PC-3 (cell line): Measurements from ENCODE around the gene CDK1.

Source experiments
- EZH2 ChIP-seq: fragments of 300-600 bp; sonication (generic); IDR thresholded peaks from one replicate; pipeline ENCODE4 v1.6.1; 2017; ENCODE audit warnings: antibody characterized with exemption, mild to moderate bottlenecking, low read length; ENCODE audit not compliant: unreplicated experiment
- EZH2phosphoT487 ChIP-seq: fragments of 300-600 bp; sonication (generic); IDR thresholded peaks from 2 replicates; pipeline ENCODE4 v1.6.1; 2018; ENCODE audit warnings: mild to moderate bottlenecking, antibody characterized with exemption, low read length, borderline replicate concordance
- TF ChIP-seq, protein P1 (sequence below): fragments of 300-600 bp; sonication (generic); conservative IDR thresholded peaks from 2 replicates; pipeline ENCODE4 v1.5.1; 2017; ENCODE audit warnings: antibody characterized with exemption, low read depth, mild to moderate bottlenecking, low read length

DNA sequence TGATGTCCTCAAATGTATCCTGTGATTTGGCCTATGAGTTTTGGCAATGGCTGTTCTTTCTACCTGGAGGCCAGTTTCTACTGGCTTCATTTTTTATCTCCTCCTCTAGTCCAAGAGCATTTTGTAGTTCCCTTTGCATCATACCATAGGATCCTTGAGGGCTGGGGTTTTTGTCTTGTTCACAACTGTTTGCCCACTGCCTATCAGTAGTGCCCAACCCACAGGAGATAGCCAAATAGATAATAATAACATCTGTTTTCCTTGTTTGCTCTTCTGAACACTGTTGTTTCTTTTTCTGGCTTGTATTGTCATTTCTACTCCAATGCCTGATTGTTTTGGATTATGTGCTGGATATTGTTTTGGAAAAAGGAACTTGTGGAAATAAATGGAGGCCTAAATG, 3.4 kb downstream of the CDK1 start:
- TF ChIP-seq, protein P1, sequence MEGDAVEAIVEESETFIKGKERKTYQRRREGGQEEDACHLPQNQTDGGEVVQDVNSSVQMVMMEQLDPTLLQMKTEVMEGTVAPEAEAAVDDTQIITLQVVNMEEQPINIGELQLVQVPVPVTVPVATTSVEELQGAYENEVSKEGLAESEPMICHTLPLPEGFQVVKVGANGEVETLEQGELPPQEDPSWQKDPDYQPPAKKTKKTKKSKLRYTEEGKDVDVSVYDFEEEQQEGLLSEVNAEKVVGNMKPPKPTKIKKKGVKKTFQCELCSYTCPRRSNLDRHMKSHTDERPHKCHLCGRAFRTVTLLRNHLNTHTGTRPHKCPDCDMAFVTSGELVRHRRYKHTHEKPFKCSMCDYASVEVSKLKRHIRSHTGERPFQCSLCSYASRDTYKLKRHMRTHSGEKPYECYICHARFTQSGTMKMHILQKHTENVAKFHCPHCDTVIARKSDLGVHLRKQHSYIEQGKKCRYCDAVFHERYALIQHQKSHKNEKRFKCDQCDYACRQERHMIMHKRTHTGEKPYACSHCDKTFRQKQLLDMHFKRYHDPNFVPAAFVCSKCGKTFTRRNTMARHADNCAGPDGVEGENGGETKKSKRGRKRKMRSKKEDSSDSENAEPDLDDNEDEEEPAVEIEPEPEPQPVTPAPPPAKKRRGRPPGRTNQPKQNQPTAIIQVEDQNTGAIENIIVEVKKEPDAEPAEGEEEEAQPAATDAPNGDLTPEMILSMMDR = no peak
- TF ChIP-seq EZH2 = no peak
- no peak for TF ChIP-seq EZH2phosphoT487
